H1 (cell line): ENCODE results near the gene PARD3. TPM values are rescaled to one million over a fixed set of nuclear protein-coding genes. Genes with fewer than 3 reads are reported as not detected.

Source experiments
- polyA plus RNA-seq, 7 experiments: library from polyadenylated mRNA; depleted of rRNA in 3 of 7; stranded (reverse) in 5 of 7; unstranded in 2 of 7; fragments of >200 nt in 5 of 7; fragments of 200-250 nt in 2 of 7; gene quantifications; 1 replicate in 5 of 7; 2 replicates in 1 of 7; 4 replicates in 1 of 7; pipeline versions ENCODE4 v1.2.1 to v1.2.3, GENCODE V29; 2011 to 2013; ENCODE audit warnings: missing spikeins in 2 of 7, mixed read lengths in 2 of 7
- total RNA-seq: library from RNA; stranded (reverse); fragmentation: NEBNext Ultra II Directional; extraction: Animal tissue kit (Norgen Biotek cat#: 25700); gene quantifications from 2 replicates; pipeline ENCODE4 v1.2.1, GENCODE V29; 2021
- TF ChIP-seq, protein P1 (sequence below): fragments of 300-600 bp; sonication (generic); IDR thresholded peaks from 2 replicates; pipeline ENCODE4 v1.7.1; 2012; ENCODE audit warnings: low read length, moderate library complexity, mild to moderate bottlenecking, inconsistent platforms; ENCODE audit not compliant: insufficient replicate concordance

The PARD3 gene
- total and polyA plus RNA-seq, 2 of the 8 experiments (the other 6 are each of a cell fraction or from before 2014, with no cell fraction given), result 19.7 to 49.1 TPM

DNA sequence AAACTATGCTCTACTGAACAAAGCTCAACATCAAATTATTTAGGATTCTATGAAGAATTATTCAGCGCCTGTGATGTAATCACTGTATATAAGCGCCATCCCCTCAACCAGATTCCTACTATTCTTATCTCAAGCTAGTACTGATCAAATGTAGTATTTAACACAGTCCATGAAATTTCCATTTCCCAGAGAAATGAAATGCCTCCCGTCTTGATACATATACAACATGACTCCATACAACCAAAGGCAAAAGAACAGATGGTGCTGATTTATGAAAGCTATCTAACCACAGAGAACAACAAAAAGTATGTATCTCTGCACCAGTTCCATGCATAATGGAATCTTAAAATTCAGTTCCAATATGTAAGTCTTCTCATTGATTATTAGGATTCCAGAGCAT, 406.1 kb downstream of the PARD3 start (continued):
- TF ChIP-seq, protein P1, sequence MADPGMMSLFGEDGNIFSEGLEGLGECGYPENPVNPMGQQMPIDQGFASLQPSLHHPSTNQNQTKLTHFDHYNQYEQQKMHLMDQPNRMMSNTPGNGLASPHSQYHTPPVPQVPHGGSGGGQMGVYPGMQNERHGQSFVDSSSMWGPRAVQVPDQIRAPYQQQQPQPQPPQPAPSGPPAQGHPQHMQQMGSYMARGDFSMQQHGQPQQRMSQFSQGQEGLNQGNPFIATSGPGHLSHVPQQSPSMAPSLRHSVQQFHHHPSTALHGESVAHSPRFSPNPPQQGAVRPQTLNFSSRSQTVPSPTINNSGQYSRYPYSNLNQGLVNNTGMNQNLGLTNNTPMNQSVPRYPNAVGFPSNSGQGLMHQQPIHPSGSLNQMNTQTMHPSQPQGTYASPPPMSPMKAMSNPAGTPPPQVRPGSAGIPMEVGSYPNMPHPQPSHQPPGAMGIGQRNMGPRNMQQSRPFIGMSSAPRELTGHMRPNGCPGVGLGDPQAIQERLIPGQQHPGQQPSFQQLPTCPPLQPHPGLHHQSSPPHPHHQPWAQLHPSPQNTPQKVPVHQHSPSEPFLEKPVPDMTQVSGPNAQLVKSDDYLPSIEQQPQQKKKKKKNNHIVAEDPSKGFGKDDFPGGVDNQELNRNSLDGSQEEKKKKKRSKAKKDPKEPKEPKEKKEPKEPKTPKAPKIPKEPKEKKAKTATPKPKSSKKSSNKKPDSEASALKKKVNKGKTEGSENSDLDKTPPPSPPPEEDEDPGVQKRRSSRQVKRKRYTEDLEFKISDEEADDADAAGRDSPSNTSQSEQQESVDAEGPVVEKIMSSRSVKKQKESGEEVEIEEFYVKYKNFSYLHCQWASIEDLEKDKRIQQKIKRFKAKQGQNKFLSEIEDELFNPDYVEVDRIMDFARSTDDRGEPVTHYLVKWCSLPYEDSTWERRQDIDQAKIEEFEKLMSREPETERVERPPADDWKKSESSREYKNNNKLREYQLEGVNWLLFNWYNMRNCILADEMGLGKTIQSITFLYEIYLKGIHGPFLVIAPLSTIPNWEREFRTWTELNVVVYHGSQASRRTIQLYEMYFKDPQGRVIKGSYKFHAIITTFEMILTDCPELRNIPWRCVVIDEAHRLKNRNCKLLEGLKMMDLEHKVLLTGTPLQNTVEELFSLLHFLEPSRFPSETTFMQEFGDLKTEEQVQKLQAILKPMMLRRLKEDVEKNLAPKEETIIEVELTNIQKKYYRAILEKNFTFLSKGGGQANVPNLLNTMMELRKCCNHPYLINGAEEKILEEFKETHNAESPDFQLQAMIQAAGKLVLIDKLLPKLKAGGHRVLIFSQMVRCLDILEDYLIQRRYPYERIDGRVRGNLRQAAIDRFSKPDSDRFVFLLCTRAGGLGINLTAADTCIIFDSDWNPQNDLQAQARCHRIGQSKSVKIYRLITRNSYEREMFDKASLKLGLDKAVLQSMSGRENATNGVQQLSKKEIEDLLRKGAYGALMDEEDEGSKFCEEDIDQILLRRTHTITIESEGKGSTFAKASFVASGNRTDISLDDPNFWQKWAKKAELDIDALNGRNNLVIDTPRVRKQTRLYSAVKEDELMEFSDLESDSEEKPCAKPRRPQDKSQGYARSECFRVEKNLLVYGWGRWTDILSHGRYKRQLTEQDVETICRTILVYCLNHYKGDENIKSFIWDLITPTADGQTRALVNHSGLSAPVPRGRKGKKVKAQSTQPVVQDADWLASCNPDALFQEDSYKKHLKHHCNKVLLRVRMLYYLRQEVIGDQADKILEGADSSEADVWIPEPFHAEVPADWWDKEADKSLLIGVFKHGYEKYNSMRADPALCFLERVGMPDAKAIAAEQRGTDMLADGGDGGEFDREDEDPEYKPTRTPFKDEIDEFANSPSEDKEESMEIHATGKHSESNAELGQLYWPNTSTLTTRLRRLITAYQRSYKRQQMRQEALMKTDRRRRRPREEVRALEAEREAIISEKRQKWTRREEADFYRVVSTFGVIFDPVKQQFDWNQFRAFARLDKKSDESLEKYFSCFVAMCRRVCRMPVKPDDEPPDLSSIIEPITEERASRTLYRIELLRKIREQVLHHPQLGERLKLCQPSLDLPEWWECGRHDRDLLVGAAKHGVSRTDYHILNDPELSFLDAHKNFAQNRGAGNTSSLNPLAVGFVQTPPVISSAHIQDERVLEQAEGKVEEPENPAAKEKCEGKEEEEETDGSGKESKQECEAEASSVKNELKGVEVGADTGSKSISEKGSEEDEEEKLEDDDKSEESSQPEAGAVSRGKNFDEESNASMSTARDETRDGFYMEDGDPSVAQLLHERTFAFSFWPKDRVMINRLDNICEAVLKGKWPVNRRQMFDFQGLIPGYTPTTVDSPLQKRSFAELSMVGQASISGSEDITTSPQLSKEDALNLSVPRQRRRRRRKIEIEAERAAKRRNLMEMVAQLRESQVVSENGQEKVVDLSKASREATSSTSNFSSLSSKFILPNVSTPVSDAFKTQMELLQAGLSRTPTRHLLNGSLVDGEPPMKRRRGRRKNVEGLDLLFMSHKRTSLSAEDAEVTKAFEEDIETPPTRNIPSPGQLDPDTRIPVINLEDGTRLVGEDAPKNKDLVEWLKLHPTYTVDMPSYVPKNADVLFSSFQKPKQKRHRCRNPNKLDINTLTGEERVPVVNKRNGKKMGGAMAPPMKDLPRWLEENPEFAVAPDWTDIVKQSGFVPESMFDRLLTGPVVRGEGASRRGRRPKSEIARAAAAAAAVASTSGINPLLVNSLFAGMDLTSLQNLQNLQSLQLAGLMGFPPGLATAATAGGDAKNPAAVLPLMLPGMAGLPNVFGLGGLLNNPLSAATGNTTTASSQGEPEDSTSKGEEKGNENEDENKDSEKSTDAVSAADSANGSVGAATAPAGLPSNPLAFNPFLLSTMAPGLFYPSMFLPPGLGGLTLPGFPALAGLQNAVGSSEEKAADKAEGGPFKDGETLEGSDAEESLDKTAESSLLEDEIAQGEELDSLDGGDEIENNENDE, result no peak
